ENCODE results near the gene TNFAIP6.

DNA sequence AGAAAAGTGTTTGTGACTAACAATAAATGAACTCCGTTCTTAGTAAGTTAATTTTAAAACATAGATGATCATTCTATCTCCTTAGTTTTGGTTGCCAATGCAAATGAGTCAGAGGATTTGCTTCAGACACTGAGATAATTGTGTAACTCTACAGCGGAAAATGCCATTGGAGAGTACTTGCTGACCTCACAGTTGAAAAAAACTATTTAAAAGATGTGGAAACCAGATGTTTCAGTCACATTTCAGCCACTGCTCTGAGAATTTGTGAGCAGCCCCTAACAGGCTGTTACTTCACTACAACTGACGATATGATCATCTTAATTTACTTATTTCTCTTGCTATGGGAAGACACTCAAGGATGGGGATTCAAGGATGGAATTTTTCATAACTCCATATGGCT, at the start of gene TNFAIP6:
- no peak for TF ChIP-seq PRRX2 (CRISPR knock-in tag; IDR thresholded peaks at IDR 0.05)
- TF ChIP-seq, protein P1, sequence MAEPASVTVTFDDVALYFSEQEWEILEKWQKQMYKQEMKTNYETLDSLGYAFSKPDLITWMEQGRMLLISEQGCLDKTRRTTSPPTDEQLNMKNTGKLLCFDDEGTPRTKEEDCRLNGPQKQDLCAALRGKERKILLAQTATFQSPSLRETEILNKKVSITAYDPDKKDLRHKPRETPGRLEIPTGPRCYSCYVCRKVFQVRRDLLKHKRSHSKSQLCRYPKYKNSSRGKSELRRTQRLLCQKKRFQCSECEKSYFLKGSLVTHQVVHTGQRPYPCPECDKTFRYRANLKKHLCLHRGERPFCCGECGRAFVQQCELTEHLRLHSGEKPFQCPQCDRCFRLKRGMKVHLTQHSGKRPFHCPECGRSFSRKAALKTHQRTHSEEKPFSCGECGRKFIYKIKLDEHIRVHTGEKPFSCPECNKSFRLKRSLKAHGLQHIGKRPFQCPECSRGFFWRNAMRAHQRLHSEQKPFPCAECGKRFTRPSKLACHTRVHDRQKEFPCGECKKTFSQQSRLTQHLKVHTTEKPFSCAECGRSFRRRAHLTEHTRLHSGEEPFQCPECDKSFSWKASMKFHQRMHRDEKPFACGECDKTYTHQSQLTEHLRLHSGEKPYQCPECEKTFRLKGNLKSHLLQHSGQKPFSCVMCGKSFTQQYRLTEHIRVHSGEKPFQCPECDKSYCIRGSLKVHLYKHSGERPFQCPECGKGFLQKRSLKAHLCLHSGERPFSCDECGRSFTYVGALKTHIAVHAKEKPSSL (CRISPR knock-in tag; conservative IDR thresholded peaks at IDR 0.05): no peak
- no peak for TF ChIP-seq TEAD1 (CRISPR knock-in tag; IDR thresholded peaks at IDR 0.05)
- TF ChIP-seq ATF3 (CRISPR knock-in tag; conservative IDR thresholded peaks at IDR 0.05): no peak
- TF ChIP-seq, protein P2, sequence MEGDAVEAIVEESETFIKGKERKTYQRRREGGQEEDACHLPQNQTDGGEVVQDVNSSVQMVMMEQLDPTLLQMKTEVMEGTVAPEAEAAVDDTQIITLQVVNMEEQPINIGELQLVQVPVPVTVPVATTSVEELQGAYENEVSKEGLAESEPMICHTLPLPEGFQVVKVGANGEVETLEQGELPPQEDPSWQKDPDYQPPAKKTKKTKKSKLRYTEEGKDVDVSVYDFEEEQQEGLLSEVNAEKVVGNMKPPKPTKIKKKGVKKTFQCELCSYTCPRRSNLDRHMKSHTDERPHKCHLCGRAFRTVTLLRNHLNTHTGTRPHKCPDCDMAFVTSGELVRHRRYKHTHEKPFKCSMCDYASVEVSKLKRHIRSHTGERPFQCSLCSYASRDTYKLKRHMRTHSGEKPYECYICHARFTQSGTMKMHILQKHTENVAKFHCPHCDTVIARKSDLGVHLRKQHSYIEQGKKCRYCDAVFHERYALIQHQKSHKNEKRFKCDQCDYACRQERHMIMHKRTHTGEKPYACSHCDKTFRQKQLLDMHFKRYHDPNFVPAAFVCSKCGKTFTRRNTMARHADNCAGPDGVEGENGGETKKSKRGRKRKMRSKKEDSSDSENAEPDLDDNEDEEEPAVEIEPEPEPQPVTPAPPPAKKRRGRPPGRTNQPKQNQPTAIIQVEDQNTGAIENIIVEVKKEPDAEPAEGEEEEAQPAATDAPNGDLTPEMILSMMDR (IDR thresholded peaks at IDR 0.05): no peak
- no peak for TF ChIP-seq ATF2 (CRISPR knock-in tag; IDR thresholded peaks at IDR 0.05; ENCODE audit: borderline replicate concordance, low read depth)
- TF ChIP-seq KAT7 (CRISPR knock-in tag; IDR thresholded peaks at IDR 0.05; ENCODE audit: borderline replicate concordance): no peak
- TF ChIP-seq, protein P3, sequence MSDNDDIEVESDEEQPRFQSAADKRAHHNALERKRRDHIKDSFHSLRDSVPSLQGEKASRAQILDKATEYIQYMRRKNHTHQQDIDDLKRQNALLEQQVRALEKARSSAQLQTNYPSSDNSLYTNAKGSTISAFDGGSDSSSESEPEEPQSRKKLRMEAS (CRISPR knock-in tag; IDR thresholded peaks at IDR 0.05): no peak
- no peak for TF ChIP-seq ETV6 (CRISPR knock-in tag; IDR thresholded peaks at IDR 0.05)
- no peak for TF ChIP-seq ZBTB21 (CRISPR knock-in tag; IDR thresholded peaks at IDR 0.05; ENCODE audit: borderline replicate concordance)
- TF ChIP-seq MLX (CRISPR knock-in tag; IDR thresholded peaks at IDR 0.05): no peak
- no peak for TF ChIP-seq ZNF671 (CRISPR knock-in tag; IDR thresholded peaks at IDR 0.05)

Data from WTC11 (cell line).